ENCODE results near the gene SDHAF2.

GRCh38 chr11:61406991-61407728 is 22.8 kb upstream of the SDHAF2 start:
- TF ChIP-seq CTCF (IDR thresholded peaks at IDR 0.05; ENCODE audit: low read length) (no peak), EZH2 (IDR thresholded peaks at IDR 0.05; ENCODE audit: borderline replicate concordance, low read length) (no peak)
